Thyroid gland (tissue), 4 donors: ENCODE measurements around the gene MYH14.
A peak's percentile ranks its signal among the peaks of the same experiment; 100 is the strongest.

Source experiments
- CTCF ChIP-seq, 6 experiments: fragments of 200-600 bp in 3 of 6; fragments of 450-650 bp in 3 of 6; sonication (generic) in 3 of 6; IDR thresholded peaks; one replicate each; pipeline ENCODE4 v1.5.1; 2016 to 2019; ENCODE audit warnings: antibody characterized with exemption in 6 of 6, mild to moderate bottlenecking in 2 of 6, inconsistent platforms in 1 of 6, moderate library complexity in 1 of 6
- POLR2A ChIP-seq, 2 donors: fragments of 450-650 bp; IDR thresholded peaks; one replicate each; pipeline ENCODE4 v1.6.1; 2017; ENCODE audit warnings: antibody characterized with exemption in 2 of 2, mild to moderate bottlenecking in 2 of 2, moderate library complexity in 1 of 2

DNA sequence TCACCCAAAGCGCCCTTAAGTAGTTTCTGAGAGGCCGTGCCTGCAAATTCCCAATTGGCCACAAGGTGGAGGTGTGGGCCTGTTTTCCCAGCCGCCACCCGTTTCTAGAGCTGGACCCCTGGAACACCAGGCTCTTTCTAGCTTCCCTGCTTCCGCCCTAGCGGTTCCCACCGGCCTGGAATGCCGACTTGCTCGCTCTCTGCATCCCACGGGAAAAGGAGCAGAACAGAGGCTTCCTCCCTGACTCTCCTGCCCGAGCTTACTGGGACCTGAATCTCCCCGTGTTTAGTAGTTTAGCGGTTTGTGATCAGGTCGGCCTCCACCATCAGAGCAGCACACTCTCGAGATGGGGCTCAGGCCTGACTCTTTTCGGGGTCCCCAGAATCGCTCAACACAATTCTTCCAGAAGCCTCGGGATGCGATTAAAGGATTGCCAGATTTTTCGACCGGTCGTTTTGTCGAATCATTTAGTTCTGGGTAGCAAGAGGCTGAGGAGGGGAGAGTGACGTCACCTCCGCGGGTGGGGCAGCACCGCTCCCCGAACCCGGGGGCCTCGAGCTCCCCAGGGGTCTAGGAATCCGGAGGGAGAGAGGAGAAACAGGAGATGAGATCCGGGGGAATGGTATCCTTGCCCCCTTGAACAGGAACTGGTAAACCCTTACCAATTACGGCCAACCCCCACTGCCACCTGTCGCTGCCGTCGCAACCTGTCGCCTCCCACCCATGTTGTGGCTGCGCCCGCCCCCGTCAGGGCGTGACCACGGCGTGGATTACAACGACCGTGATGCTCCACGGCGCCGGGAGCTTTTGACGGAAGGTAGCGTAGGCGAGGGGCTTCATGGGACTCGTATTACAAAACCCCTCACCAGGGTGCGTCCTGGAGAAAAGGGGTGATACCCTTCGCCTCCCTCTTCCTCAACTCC lies 154.0 kb downstream of the MYH14 start:
- TF ChIP-seq CTCF (IDR thresholded peaks at IDR 0.05) (peak; percentile 77 to 91 (median 86)), POLR2A (IDR thresholded peaks at IDR 0.05) (peak in 1 of 2 donors; percentile 47)
